GM18873 (cell line): Measurements from ENCODE around the gene UBE2I.
"Not testable (repeated sequence)": the region's sequence is repeated elsewhere in the genome, so short reads cannot be mapped to it uniquely, and the experiment has no call there.

Experiments
- ATAC-seq: cut with Tn5 transposase; IDR thresholded peaks from one replicate; pipeline ENCODE4 v1.9.1; 2021; ENCODE audit warnings: mild to moderate bottlenecking, moderate library complexity, moderate number of reproducible peaks; ENCODE audit not compliant: unreplicated experiment, low FRiP score

The UBE2I gene

GRCh38 chr16:1308977-1309885 lies at the start of gene UBE2I:
Gene UBE2I, plus strand, starts transcription at chr16:1309636. Its CDS starts 4,395 bp downstream, at chr16:1314031.
- peak; percentile 62 for ATAC-seq

GRCh38 chr16:1259760-1260068 lies 49.7 kb upstream of the UBE2I start:
- ATAC-seq: no peak

- no peak for ATAC-seq
Measured at GRCh38 chr16:1260101-1260680, 49.2 kb upstream of the UBE2I start.

- ATAC-seq: no peak
Measured at GRCh38 chr16:1261131-1261892, 48.1 kb upstream of the UBE2I start.

- no peak for ATAC-seq
Measured at GRCh38 chr16:1262210-1262845, 47.1 kb upstream of the UBE2I start.

GRCh38 chr16:1262846-1263221 lies 46.6 kb upstream of the UBE2I start:
- ATAC-seq: no peak

- ATAC-seq: no peak
Measured at GRCh38 chr16:1263591-1264344, 45.7 kb upstream of the UBE2I start.

GRCh38 chr16:1264345-1265089 lies 44.9 kb upstream of the UBE2I start:
- no peak for ATAC-seq

- ATAC-seq: no peak
Measured at GRCh38 chr16:1265090-1265630, 44.3 kb upstream of the UBE2I start.

GRCh38 chr16:1265826-1266225 lies 43.6 kb upstream of the UBE2I start:
- no peak for ATAC-seq

- not testable (repeated sequence) for ATAC-seq
Measured at GRCh38 chr16:1269418-1269817, 40.0 kb upstream of the UBE2I start.

- ATAC-seq: no peak
Measured at GRCh38 chr16:1271380-1271723, 38.1 kb upstream of the UBE2I start.

- not testable (repeated sequence) for ATAC-seq
Measured at GRCh38 chr16:1271724-1272413, 37.6 kb upstream of the UBE2I start.

GRCh38 chr16:1272453-1273198 lies 36.8 kb upstream of the UBE2I start:
- ATAC-seq: no peak

GRCh38 chr16:1273816-1274215 lies 35.6 kb upstream of the UBE2I start:
- ATAC-seq: no peak

GRCh38 chr16:1274767-1275166 lies 34.7 kb upstream of the UBE2I start:
- no peak for ATAC-seq

- ATAC-seq: no peak
Measured at GRCh38 chr16:1275791-1276579, 33.5 kb upstream of the UBE2I start.
